GM21786 (cell line): ENCODE measurements around the gene SHLD1.
A peak's percentile ranks its signal among the peaks of the same experiment; 100 is the strongest.

ENCODE experiments used
- ATAC-seq: cut with Tn5 transposase; IDR thresholded peaks from one replicate; pipeline ENCODE4 v1.9.1; 2021; ENCODE audit not compliant: unreplicated experiment

The SHLD1 gene

GRCh38 chr20:5844063-5844681, 94.0 kb downstream of the SHLD1 start:
- peak; percentile 72 for ATAC-seq

DNA sequence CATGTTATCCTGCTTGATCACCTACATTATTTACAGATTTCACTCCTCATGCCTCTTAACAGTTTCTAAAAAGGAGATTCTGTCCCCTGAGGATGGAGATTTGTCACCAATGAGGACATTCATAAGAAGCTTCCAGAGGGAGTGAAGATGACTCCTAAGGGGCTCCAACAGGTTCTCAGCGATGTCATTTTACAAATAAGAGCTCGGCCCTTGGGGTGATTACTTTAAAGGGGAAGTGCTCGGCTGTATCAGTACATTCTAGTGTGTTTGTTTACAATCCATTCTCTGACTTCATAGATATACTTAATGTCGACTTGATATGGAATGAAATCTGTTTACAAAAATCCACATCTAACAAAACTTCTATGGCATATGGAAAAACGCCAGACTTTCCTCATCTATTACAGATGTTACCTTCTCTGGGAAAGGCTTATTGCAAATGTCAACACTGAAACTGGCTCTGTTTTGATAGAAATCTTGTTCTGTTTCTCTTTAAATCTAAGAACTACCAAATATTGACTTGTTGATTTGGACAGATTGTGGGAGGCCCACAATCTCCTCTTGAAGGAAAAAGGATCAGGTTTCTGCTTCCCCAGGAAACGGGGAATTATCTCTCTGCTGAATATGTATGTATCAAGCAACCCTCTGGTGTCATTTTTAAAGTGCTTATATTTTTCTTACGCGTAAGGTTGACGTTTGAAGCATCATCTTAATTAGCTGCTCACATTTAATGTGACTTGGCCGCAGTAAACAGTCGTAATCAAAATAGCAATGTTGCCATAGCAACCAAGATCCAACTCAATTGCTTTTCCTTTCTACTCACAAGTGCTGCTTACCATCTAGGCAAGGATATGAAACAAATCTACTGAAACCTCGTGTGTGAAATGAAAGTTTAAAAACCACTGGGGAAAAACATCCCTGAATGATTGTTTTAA, 95.7 kb downstream of the SHLD1 start:
- no peak for ATAC-seq

- ATAC-seq = no peak
Measured at GRCh38 chr20:5848711-5849505, 98.7 kb downstream of the SHLD1 start.

GRCh38 chr20:5855939-5856338, 105.7 kb downstream of the SHLD1 start:
- no peak for ATAC-seq

DNA sequence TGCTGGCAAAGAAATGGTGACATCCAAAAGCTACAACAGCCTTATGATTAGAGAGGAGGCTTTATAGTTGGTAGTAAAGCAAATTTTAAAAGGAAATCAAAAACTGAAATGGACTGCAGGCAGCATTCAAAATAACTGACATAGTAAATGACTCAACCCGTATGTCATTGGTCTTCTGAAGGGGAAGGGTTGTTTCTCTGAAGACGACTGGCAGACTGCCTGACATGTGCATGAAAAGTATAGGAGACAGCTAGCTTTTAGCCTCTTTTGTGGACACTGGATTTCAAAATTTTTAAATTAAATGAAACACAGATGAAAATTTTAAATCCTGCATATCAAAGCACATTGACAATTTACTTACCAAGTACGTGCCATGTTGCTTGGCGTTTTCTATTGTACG, 109.4 kb downstream of the SHLD1 start:
- no peak for ATAC-seq

- ATAC-seq = no peak
Measured at GRCh38 chr20:5862703-5863039, 112.5 kb downstream of the SHLD1 start.

DNA sequence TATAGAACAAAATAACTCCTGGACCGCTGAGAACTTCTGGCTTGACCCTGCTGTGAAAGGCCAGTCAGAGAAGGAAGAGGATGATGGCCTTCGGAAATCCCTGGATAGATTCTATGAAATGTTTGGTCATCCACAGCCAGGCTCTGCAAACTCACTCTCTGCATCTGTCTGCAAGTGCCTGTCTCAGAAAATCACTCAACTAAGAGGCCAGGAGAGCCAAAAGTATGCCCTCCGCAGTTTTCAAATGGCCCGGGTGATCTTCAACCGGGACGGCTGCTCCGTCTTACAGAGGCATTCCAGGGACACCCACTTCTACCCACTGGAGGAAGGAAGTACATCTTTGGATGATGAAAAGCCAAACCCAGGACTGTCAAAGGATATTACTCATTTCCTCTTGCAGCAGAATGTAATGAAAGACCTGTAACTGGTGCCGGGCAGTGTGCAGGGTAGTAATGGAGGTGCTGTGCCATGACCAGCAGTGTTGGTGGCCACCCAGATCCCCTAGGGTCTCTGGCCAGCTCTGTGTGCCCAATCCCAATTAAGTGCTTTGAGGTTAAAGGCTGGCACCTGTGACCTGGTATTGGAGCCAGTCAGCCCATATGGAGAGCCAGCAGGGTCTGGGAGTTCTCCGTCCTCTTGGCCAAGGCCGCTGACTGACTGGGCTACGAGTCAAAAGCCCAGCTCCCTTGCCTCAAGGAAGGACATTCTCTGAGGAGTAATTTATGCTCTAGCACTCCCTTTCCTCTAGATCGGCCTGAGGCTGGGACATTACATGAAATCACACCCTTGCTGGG, 113.0 kb downstream of the SHLD1 start:
- ATAC-seq = no peak

GRCh38 chr20:5864428-5864827, 114.2 kb downstream of the SHLD1 start:
- no peak for ATAC-seq

DNA sequence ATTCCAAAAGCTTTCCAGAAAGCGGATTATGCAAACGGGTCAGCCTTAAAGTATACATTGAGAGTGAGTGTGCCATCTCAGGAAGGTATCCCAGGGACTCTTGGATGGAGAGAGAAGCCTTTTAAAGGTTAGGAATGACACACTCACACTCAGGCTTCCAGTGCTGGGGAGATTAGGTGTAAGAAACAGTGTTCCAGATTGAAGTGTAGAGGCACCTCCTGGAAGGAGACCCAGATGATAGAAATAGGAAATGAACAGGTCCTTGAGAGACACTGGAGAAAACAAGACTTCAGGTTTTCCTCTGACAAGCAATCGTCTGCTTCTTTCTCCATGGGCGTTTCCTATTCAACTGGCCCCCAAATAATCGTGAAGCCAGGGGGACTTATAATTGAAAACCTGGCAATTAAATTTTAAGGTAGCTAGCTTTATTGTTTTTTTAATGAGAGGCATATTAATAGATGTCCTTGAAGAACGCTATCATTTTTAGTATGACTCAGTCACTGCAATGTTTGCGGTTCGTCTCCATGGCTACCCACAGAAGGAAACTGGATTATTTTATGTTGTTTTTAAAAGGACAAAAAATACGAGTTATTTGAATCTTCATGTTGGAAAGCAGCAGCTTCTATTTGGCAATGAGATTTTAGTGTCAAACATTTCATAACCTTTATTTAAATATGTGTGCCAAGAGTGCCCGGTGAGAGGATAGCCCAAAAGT, 114.8 kb downstream of the SHLD1 start:
- no peak for ATAC-seq

DNA sequence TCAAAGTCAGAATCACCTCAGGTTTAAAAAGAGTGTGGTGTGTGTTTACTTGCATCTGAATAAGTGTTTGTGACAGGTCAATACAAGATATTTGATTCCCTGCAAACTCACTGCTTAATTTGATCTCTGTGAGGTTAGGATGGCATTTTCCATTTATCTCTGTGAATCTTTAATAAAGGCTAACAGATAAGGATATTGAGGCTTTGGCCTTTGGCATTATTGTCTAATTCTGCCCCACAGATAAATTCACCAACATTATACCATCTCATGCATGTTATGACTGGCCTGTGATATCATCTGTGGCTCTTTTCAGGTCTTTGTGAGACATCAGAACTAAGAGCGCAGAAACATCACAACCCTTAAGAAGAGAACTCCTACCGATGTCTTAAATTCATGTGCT, 115.4 kb downstream of the SHLD1 start:
- ATAC-seq = no peak

GRCh38 chr20:5870568-5870981, 120.4 kb downstream of the SHLD1 start:
- no peak for ATAC-seq

DNA sequence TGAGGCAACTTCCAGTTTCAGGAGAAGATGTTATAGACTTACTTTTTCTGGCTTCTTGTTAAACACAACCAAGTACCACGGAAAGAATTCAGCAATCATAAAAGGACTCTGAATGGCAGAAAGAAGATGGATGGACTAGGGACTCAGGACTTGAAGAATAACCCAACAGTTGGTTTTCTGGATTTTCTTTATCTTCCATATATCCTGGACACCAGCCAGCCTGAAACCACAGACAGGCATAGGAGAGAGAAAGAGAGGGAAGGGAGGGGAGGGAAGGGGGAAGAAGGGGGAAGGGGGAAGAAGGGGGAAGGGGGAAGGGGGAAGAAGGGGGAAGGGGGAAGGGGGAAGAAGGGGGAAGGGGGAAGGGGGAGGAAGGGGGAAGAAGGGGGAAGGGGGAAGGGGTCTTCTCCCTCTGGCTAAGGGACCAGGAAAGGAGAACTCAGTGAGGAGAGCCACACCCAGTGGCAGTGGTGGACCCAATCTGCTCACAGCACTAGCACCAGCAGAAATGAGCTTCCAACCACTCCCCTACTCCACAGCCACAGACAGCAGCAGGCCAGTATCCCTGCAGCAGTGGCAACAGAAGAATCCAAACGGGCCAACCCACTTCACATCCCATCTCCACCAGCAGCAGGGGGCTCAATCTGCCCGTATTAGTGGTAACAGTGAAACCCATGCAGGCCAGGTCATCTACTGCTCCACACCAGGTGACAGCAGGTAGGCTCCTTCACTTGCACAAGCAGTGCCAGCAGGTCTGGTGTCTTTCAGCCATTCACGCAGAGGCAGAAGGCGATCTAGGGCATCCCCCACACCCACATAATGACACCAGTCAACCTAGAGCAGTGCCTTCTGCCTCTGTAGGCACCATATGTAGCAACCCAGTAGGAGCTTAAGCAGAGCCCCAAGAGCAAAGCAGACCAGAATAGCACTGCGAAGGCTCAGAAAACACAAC, 121.5 kb downstream of the SHLD1 start:
- ATAC-seq = no peak

DNA sequence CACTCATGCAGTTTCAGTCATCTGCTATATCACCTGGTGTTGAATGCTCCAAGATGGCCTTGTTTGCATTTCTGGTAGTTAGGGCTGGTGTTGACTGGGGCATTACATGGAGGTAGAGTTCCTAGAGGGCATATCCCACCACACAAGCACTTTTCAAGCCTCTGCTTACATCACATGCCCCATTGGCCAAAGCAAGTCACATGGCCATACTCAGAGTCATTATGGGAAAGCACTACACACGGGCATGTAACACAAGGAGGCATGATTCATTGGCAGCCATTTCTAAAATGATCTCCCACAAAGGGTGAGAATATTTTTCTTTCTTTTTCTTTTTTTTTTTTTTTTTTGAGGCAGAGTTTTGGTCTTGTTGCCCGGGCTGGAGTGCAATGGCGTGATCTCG, 126.9 kb downstream of the SHLD1 start:
- no peak for ATAC-seq

DNA sequence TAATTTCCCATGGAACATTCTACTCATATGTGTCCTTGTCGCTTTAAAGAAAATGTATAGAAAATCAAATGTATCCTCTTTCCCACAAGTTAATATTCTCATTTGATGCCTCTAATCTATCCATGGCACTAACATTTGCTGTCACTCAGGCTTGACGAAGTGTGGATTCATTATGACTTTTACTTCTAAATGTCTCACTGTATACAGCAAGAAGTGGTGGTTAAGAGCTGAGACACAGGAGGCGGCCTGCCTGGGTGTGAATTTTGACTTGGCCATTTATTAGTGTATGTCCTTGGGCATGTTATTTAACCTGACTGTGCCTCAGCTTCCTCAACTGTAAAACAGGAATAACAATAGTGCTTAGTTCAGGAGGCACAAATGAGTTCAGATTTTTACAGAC, 130.1 kb downstream of the SHLD1 start:
- peak; percentile 53 for ATAC-seq

DNA sequence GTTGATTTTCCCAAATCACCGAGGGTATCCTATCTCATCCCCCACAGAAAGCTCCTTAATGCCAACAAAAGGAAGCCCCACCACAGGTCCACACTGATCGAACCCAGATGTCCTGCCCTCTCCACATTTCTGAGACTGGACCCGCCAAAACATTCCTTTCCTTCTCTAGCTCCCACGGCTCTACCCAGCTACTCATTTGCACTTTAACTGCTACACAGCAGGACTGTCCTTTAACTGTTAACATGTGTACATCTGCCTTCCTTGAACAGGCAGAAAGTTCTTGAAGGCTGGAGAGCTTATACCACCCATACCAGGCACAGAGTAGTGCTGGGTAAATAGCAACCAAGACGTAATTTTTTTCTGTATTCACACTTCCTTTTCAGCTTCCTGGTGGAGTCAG, 131.5 kb downstream of the SHLD1 start:
- ATAC-seq = no peak

DNA sequence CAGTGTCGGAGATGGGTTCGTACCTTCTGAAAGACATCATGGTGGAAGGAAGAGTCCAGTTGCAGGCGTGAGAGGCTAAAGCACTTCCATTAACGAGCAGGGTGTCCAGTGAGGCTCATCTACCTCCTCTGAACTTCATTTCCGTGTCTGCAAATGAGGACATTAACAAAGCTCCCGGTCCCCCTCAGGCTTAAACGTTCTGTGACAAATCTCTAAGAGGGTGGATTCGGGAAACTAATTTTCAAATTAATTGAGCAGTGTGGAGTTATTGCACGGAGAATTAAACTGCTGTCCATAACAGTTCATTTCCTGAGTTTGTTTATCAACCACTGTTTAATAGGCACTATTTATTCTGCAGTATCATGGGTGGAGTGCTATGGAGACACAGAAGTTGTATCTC, 132.0 kb downstream of the SHLD1 start:
- no peak for ATAC-seq

DNA sequence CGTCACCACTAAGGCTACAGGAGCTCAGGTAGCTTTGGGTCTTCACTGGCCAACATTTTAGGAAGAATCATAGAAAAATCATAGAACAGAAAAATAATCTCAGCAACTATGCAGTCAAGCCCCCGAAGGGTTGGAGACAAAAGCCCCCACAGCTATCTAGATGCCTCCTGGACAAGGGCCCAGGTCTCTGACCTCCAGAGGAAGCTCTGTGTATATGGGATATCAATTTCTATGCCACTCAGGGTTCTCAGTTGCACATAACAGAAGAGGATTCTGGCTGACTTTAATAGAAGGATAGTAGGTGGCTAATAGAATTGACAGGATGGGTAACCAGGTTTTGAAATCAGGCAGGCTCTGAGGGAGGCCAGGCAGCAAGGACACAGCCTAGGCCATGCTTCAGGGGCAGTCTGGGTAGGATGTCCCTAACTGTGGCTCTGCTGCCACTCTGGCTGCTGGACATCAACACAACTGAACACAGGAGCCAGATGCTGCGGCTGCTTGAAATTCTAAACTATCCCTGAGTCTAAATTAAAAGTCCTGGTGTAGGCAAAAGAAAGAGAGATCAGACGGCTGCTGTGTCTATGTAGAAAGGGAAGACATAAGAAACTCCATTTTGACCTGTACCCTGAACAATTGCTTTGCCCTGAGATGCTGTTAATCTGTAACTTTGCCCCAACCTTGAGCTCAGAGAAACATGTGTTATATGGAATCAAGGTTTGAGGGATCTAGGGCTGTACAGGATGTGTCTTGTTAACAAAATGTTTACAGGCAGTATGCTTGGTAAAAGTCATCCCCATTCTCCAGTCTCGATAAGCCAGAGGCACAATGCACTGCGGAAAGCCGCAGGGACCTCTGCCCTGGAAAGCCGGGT, 134.5 kb downstream of the SHLD1 start:
- no peak for ATAC-seq

DNA sequence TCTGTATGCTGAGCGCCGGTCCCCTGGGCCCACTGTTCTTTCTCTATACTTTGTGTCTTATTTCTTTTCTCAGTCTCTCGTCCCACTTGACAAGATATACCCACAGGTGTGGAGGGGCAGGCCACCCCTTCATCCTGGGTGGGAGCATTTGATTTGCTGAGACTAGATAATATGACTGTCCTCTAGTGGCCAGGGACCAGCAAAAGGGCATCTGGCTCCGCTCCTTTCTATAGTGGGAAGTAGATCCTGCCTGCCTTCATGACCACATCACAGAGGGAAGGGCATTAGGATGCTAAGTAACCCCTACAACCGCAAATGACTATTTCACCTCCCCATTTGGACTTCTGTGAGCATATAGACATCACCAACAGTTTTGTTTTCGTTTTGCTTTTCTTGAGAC, 135.7 kb downstream of the SHLD1 start:
- ATAC-seq = no peak
